Right lobe of liver (tissue), 4 donors: Measurements from ENCODE around the gene HTR4.

ENCODE experiments used
- POLR2A ChIP-seq: fragments of 450-650 bp; IDR thresholded peaks from one replicate; pipeline ENCODE4 v1.6.1; 2017; ENCODE audit warnings: antibody characterized with exemption, mild to moderate bottlenecking
- TF ChIP-seq, protein P1 (sequence below), 4 donors: fragments of 200-600 bp in 3 of 4; fragments of 450-650 bp in 1 of 4; IDR thresholded peaks; one replicate each; pipeline versions ENCODE4 v1.5.1 to v1.8.0; 2016 to 2022; ENCODE audit warnings: antibody characterized with exemption in 4 of 4, mild to moderate bottlenecking in 2 of 4
- donor health status: DM: no; HTN: no; CAD: no.
- donor health status: DM: no; HTN: no; CAD: no.
- donor health status: DM: no; HTN: yes; CAD: no.

DNA sequence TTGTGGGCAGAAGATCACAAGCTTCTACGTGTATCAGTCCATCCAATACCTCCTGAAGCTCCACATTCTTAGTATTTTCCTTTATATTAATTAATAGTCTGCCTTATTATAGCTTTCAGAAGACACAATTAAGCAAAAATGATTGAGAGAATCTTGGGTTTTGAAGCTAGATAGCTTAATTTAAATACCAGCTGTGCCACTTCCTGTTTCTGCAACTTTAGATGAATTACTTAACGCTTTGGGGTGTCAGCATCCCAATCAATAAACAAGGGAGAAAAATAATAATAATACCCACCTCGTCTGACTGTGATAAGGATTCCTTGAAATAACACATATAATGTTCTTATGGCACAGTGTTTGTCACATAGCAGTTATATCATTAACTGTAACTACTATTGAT is 44.7 kb upstream of the HTR4 start:
- TF ChIP-seq, protein P1, sequence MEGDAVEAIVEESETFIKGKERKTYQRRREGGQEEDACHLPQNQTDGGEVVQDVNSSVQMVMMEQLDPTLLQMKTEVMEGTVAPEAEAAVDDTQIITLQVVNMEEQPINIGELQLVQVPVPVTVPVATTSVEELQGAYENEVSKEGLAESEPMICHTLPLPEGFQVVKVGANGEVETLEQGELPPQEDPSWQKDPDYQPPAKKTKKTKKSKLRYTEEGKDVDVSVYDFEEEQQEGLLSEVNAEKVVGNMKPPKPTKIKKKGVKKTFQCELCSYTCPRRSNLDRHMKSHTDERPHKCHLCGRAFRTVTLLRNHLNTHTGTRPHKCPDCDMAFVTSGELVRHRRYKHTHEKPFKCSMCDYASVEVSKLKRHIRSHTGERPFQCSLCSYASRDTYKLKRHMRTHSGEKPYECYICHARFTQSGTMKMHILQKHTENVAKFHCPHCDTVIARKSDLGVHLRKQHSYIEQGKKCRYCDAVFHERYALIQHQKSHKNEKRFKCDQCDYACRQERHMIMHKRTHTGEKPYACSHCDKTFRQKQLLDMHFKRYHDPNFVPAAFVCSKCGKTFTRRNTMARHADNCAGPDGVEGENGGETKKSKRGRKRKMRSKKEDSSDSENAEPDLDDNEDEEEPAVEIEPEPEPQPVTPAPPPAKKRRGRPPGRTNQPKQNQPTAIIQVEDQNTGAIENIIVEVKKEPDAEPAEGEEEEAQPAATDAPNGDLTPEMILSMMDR (IDR thresholded peaks at IDR 0.05): no peak
- no peak for TF ChIP-seq POLR2A
